H1 (cell line): ENCODE results near the gene C6orf163. TPM values are rescaled to one million over a fixed set of nuclear protein-coding genes. Genes with fewer than 3 reads are reported as not detected.

Experiments
- CTCF ChIA-PET: fragments of 300-600 bp; sonication (Branson Sonifier 250); formaldehyde crosslinking; loops from one replicate; lab custom pipeline; 2021; ENCODE audit not compliant: partially characterized antibody; lab: Charles Lee
- POLR2A ChIA-PET: fragments of 300-600 bp; sonication (Branson Sonifier 250); formaldehyde crosslinking; loops from one replicate; lab custom pipeline; 2021; ENCODE audit warnings: inconsistent platforms; ENCODE audit not compliant: partially characterized antibody; lab: Charles Lee
- DNase-seq, 2 experiments: peaks; one replicate each; pipeline versions ENCODE4 v3.0.0 to v3.0.0-alpha.2; 2010 to 2022; ENCODE audit warnings: low spot score in 2 of 2, low read depth in 1 of 2, mixed read lengths in 1 of 2
- FAIRE-seq: peaks from 2 replicates; lab custom pipeline; 2011; peaks lifted over from hg19 to GRCh38; lab: Jason Lieb, UNC
- H2AFZ ChIP-seq: 2 replicates; pipeline ENCODE4 v1.8.1; 2012; ENCODE audit warnings: low read length, inconsistent platforms
- H2AK5ac ChIP-seq: 2 replicates; pipeline ENCODE4 v1.6.1; 2013; ENCODE audit warnings: low read depth, low read length
- H2BK120ac ChIP-seq: replicated peaks from 2 replicates; pipeline ENCODE3; 2013; ENCODE audit warnings: low read depth, low read length, inconsistent platforms
- H2BK12ac ChIP-seq: 2 replicates; pipeline ENCODE4 v1.6.1; 2013; ENCODE audit warnings: low read depth, low read length
- H2BK15ac ChIP-seq: 2 replicates; pipeline ENCODE4 v1.6.1; 2013; ENCODE audit warnings: low read length
- H2BK20ac ChIP-seq: 2 replicates; pipeline ENCODE4 v1.6.1; 2013; ENCODE audit warnings: low read length
- H2BK5ac ChIP-seq: 2 replicates; pipeline ENCODE4 v1.6.1; 2013; ENCODE audit warnings: low read depth, low read length
- H3K14ac ChIP-seq: 2 replicates; pipeline ENCODE4 v1.6.1; 2013; ENCODE audit warnings: inconsistent platforms; ENCODE audit not compliant: insufficient read length
- H3K18ac ChIP-seq: 2 replicates; pipeline ENCODE4 v1.6.1; 2013; ENCODE audit warnings: low read length; ENCODE audit errors: extremely low read depth
- H3K23ac ChIP-seq: 2 replicates; pipeline ENCODE4 v1.6.1; 2013; ENCODE audit warnings: inconsistent platforms; ENCODE audit not compliant: insufficient read length
- H3K23me2 ChIP-seq: 2 replicates; pipeline ENCODE4 v1.6.1; 2013; ENCODE audit warnings: low read depth, low read length
- H3K27ac ChIP-seq: 2 replicates; pipeline ENCODE4 v1.6.1; 2011; ENCODE audit warnings: low read depth, low read length, inconsistent platforms
- H3K27me3 ChIP-seq, 4 experiments: replicated peaks in 1 of 4; 1 replicate in 1 of 4; 2 replicates in 3 of 4; pipeline versions ENCODE4 v1.6.1 to v1.8.1; 2011 to 2013; ENCODE audit warnings: low read length in 3 of 4, mild to moderate bottlenecking in 3 of 4, inconsistent platforms in 2 of 4, mixed read lengths in 2 of 4, moderate library complexity in 1 of 4; ENCODE audit not compliant: control insufficient read depth in 3 of 4, insufficient read depth in 3 of 4; ENCODE audit errors: extremely low read depth in 1 of 4
- H3K36me3 ChIP-seq, 4 experiments: 2 replicates each; pipeline versions ENCODE4 v1.6.1 to v1.8.1; 2011 to 2013; ENCODE audit warnings: mild to moderate bottlenecking in 4 of 4, low read length in 3 of 4, moderate library complexity in 2 of 4, control low read depth in 1 of 4, inconsistent platforms in 1 of 4; ENCODE audit not compliant: insufficient read depth in 4 of 4, control insufficient read depth in 2 of 4
- H3K4ac ChIP-seq: replicated peaks from 2 replicates; pipeline ENCODE3; 2013; ENCODE audit warnings: low read length, low read depth, mixed read lengths, inconsistent platforms; ENCODE audit not compliant: insufficient read length
- H3K4me1 ChIP-seq, 4 experiments: replicated peaks in 1 of 4; 1 replicate in 1 of 4; 2 replicates in 3 of 4; pipeline versions ENCODE4 v1.6.1 to v1.8.1; 2011 to 2013; ENCODE audit warnings: low read length in 3 of 4, inconsistent platforms in 2 of 4, mixed read lengths in 1 of 4; ENCODE audit not compliant: insufficient read depth in 4 of 4, control insufficient read depth in 3 of 4
- H3K4me2 ChIP-seq, 2 experiments: 2 replicates each; pipeline versions ENCODE4 v1.6.1 to v1.8.1; 2011 to 2013; ENCODE audit warnings: low read depth in 2 of 2, low read length in 2 of 2, control low read depth in 1 of 2, inconsistent platforms in 1 of 2, mild to moderate bottlenecking in 1 of 2; ENCODE audit not compliant: insufficient read depth in 1 of 2
- H3K4me3 ChIP-seq, 4 experiments: fragments of 200-600, 300-600 bp in 1 of 4; sonication (generic), shearing (Covaris generic), sonication (Bioruptor Twin) in 1 of 4; 2 replicates each; pipeline versions ENCODE4 v1.5.1 to v1.8.1; 2011 to 2016; ENCODE audit warnings: low read length in 4 of 4, low read depth in 3 of 4, control low read depth in 2 of 4, inconsistent platforms in 2 of 4, mild to moderate bottlenecking in 2 of 4, mixed read lengths in 1 of 4, moderate library complexity in 1 of 4; ENCODE audit not compliant: insufficient read depth in 2 of 4; ENCODE audit errors: extremely low read depth in 1 of 4
- H3K56ac ChIP-seq: replicated peaks from 2 replicates; pipeline ENCODE3; 2013; ENCODE audit warnings: low read depth, mild to moderate bottlenecking, mixed read lengths, low read length, inconsistent platforms; ENCODE audit not compliant: insufficient read length
- H3K79me1 ChIP-seq: 2 replicates; pipeline ENCODE4 v1.6.1; 2013; ENCODE audit warnings: low read depth, low read length, control low read depth
- H3K79me2 ChIP-seq, 2 experiments: 2 replicates each; pipeline versions ENCODE4 v1.6.1 to v1.8.1; 2012 to 2013; ENCODE audit warnings: low read length in 2 of 2, mild to moderate bottlenecking in 2 of 2, inconsistent platforms in 1 of 2; ENCODE audit not compliant: insufficient read depth in 2 of 2, control insufficient read depth in 1 of 2
- H3K9ac ChIP-seq, 4 experiments: replicated peaks in 1 of 4; 1 replicate in 1 of 4; 2 replicates in 3 of 4; pipeline versions ENCODE4 v1.6.1 to v1.8.1; 2011 to 2013; ENCODE audit warnings: low read depth in 3 of 4, low read length in 3 of 4, control low read depth in 2 of 4, mild to moderate bottlenecking in 2 of 4, moderate library complexity in 2 of 4, inconsistent platforms in 1 of 4; ENCODE audit errors: extremely low read depth in 1 of 4
- H3K9me3 ChIP-seq, 2 experiments: 2 replicates each; pipeline versions ENCODE4 v1.6.1 to v1.8.1; 2012 to 2013; ENCODE audit warnings: mild to moderate bottlenecking in 2 of 2, moderate library complexity in 2 of 2, control low read depth in 1 of 2, inconsistent platforms in 1 of 2, low read depth in 1 of 2, low read length in 1 of 2, mixed read lengths in 1 of 2; ENCODE audit not compliant: insufficient read depth in 2 of 2
- H4K20me1 ChIP-seq, 2 experiments: replicated peaks in 1 of 2; 2 replicates each; pipeline versions ENCODE3 to v1.8.1; 2011 to 2013; ENCODE audit warnings: inconsistent platforms in 2 of 2, low read length in 2 of 2, mild to moderate bottlenecking in 1 of 2; ENCODE audit not compliant: insufficient read depth in 2 of 2, control insufficient read depth in 1 of 2
- H4K5ac ChIP-seq: 2 replicates; pipeline ENCODE4 v1.6.1; 2013; ENCODE audit warnings: low read length, low read depth, mixed read lengths, inconsistent platforms; ENCODE audit not compliant: insufficient read length
- H4K8ac ChIP-seq: 2 replicates; pipeline ENCODE4 v1.8.0; 2013; ENCODE audit warnings: mild to moderate bottlenecking, moderate library complexity, low read length, inconsistent platforms; ENCODE audit not compliant: insufficient read depth; ENCODE audit errors: extremely low read depth
- H4K91ac ChIP-seq: replicated peaks from 2 replicates; pipeline ENCODE3; 2013; ENCODE audit warnings: low read length, mixed read lengths, inconsistent platforms; ENCODE audit not compliant: insufficient read length
- CREB1 ChIP-seq: IDR thresholded peaks from 2 replicates; pipeline ENCODE4 v1.6.1; 2012; ENCODE audit warnings: inconsistent platforms
- HDAC6 ChIP-seq: IDR thresholded peaks from one replicate; pipeline ENCODE4 v1.7.1; 2012; ENCODE audit warnings: low read depth, mild to moderate bottlenecking, inconsistent platforms, low read length, moderate library complexity
- POLR2A ChIP-seq, 2 experiments: IDR thresholded peaks; 1 replicate in 1 of 2; 2 replicates in 1 of 2; pipeline ENCODE4 v1.6.1; 2011; ENCODE audit warnings: low read depth in 2 of 2, low read length in 2 of 2, mild to moderate bottlenecking in 2 of 2; ENCODE audit errors: control extremely low read depth in 1 of 2
- RFX5 ChIP-seq: IDR thresholded peaks from 2 replicates; pipeline ENCODE4 v1.6.1; 2011; ENCODE audit warnings: low read depth, low read length, improper control_type of control experiment, borderline replicate concordance
- SIRT6 ChIP-seq: IDR thresholded peaks from one replicate; pipeline ENCODE4 v1.7.1; 2012; ENCODE audit warnings: low read length, inconsistent platforms
- WGBS, 2 experiments: shearing (Covaris generic) in 1 of 2; methylation state at CpG; one replicate each; pipeline versions ENCODE4 v1.1.6 to v1.1.7; 2013 to 2015; ENCODE audit warnings: low lambda C conversion rate in 2 of 2, mixed read lengths in 2 of 2, inconsistent platforms in 1 of 2, low coverage in 1 of 2, missing lambda C conversion rate in 1 of 2; ENCODE audit not compliant: insufficient replicate concordance in 2 of 2, insufficient coverage in 1 of 2, insufficient read length in 1 of 2; ENCODE audit errors: extremely low coverage in 1 of 2, missing lambda C conversion rate in 1 of 2; 5-methylcytosine and 5-hydroxymethylcytosine counted together
- polyA plus RNA-seq, 7 experiments: library from polyadenylated mRNA; depleted of rRNA in 3 of 7; stranded (reverse) in 5 of 7; unstranded in 2 of 7; fragments of >200 nt in 5 of 7; fragments of 200-250 nt in 2 of 7; gene quantifications; 1 replicate in 5 of 7; 2 replicates in 1 of 7; 4 replicates in 1 of 7; pipeline versions ENCODE4 v1.2.1 to v1.2.3, GENCODE V29; 2011 to 2013; ENCODE audit warnings: missing spikeins in 2 of 7, mixed read lengths in 2 of 7
- total RNA-seq: library from RNA; stranded (reverse); fragmentation: NEBNext Ultra II Directional; extraction: Animal tissue kit (Norgen Biotek cat#: 25700); gene quantifications from 2 replicates; pipeline ENCODE4 v1.2.1, GENCODE V29; 2021

The C6orf163 gene
- total and polyA plus RNA-seq, 2 of the 8 experiments (the other 6 are each of a cell fraction or from before 2014, with no cell fraction given): 0.36 to 1.5 TPM

DNA sequence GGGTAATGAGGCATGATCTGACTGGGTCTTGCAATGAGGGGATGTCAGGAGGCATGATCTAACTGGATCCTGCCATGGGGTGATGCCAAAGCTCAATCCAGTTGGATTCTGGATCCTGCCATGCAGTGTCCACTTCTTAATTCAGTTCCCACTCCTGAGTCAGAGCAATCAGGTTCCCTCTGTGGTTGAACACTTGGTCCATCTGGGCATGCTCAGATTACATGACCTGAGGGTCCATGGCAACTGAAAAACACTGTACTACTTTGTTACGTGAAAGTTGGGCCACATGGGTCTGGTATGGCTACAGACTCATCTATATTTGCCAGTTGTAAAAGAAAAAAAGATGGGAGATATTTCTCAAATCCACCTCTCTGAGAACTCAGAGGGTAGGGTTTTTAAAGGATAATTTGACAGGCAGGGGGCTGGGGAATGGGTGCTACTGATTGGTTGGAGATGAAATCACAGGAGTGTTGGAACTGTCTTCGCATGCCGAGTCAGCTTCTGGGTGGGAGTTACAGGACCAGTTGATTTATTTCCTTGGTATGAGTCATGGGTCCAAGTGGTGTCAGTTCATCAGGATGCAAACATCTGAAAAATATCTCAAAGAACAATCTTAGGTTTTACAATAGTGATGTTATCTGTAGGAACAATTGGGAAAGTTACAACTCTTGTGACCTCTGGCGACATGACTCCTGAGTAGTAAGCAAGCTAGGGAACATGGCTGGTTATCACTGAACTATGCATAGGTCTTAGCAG, 21.6 kb downstream of the C6orf163 start:
- Histone ChIP-seq H3K23ac (no peak overlapping the region), H2BK5ac (no peak overlapping the region), H3K79me1 (no peaks in the 10 kb centered on the region), H3K9me3 (peaks cover 19 to 22% of the 10 kb centered on the region in 2 experiments; a peak in 3 of 4 replicates), H2BK12ac (no peak overlapping the region), H3K14ac (no peak overlapping the region), H3K18ac (no peak overlapping the region), H4K20me1 (no peaks in the 10 kb centered on the region), H4K91ac (no peak overlapping the region), H3K27me3 (no peaks in the 10 kb centered on the region), H3K23me2 (no peaks in the 10 kb centered on the region), H3K4ac (no peak overlapping the region), H3K36me3 (no peaks in the 10 kb centered on the region), H2BK15ac (no peak overlapping the region), H2AFZ (no peak overlapping the region), H4K8ac (no peak overlapping the region), H3K4me3 (no peak overlapping the region), H3K56ac (no peak overlapping the region), H2BK120ac (no peak overlapping the region), H3K27ac (no peak overlapping the region), H3K4me1 (no peaks in the 10 kb centered on the region), H3K4me2 (no peak overlapping the region), H2BK20ac (no peak overlapping the region), H4K5ac (no peak overlapping the region), H2AK5ac (no peak overlapping the region), H3K79me2 (no peaks in the 10 kb centered on the region), H3K9ac (no peak overlapping the region)
- TF ChIP-seq HDAC6: no peak
- no peak for TF ChIP-seq RFX5
- no peak for TF ChIP-seq SIRT6
- TF ChIP-seq CREB1: no peak
- no peak for TF ChIP-seq POLR2A (IDR thresholded peaks at IDR 0.05; ENCODE audit: control extremely low read depth in 1 of 2, low read depth in 2 of 2, low read length in 2 of 2)
- FAIRE-seq (no peak), DNase-seq (no peak)
- ChIA-PET CTCF (interaction anchor here (0.6 kb wide), 1 partner anchor 34 kb away, joined by 3 read pairs; no protein-coding TSS in a partner anchor), POLR2A (no interaction called here)
- WGBS, 2 experiments: 90% methylated on average over 4 of the region's 4 CpGs; no CpG with 5 or more reads in 1 of the 2 experiments
